ENCODE results near the gene SERTAD4. TPM values are rescaled to one million over a fixed set of nuclear protein-coding genes. Genes with fewer than 3 reads are reported as not detected.

The SERTAD4 gene
- total RNA-seq, 1 donor from 2014 or later = 1.5 TPM

DNA sequence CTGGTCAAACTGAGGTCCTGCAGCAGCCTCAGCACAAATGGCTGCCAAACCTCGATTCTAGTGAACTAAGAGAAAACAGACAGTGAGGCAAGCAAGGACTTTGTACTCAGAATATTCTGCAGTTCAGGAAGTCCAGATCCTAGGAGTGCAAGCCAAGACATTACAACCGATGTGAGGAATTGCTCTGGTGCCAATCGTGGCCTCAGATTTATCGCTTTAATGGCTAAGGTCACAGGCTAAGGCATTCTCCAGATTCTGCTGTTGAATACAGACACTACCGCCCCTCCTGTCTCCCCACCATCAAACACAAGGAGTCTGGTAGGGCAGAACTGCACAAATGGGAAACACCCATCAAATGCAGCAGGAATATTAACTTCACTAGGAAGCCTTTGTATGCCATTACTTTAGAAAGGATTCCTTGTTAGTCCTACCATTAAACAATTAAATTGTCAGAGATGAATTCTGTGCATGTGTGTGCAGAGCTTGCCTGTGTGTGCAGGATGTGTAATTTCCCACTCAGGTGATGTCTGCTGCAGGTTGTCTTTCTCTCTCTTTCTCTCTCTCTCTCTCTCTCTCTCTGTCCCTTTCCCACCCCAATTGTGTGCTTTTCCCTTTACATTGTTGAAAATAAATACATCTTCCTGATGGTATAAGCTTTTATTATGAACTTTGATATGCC is 9.2 kb upstream of the SERTAD4 start:
- Mint-ChIP-seq H3K36me3 (ENCODE audit: unreplicated experiment) (no peaks in the 10 kb centered on the region), H3K9me3 (ENCODE audit: unreplicated experiment) (no peaks in the 10 kb centered on the region), H3K4me1 (ENCODE audit: low read depth, unreplicated experiment) (no peaks in the 10 kb centered on the region), H3K4me3 (ENCODE audit: unreplicated experiment) (no peak overlapping the region), H3K27me3 (ENCODE audit: unreplicated experiment) (no peaks in the 10 kb centered on the region), H3K27ac (ENCODE audit: unreplicated experiment) (no peak overlapping the region)
- no peak for DNase-seq
- TF ChIP-seq, protein P1, sequence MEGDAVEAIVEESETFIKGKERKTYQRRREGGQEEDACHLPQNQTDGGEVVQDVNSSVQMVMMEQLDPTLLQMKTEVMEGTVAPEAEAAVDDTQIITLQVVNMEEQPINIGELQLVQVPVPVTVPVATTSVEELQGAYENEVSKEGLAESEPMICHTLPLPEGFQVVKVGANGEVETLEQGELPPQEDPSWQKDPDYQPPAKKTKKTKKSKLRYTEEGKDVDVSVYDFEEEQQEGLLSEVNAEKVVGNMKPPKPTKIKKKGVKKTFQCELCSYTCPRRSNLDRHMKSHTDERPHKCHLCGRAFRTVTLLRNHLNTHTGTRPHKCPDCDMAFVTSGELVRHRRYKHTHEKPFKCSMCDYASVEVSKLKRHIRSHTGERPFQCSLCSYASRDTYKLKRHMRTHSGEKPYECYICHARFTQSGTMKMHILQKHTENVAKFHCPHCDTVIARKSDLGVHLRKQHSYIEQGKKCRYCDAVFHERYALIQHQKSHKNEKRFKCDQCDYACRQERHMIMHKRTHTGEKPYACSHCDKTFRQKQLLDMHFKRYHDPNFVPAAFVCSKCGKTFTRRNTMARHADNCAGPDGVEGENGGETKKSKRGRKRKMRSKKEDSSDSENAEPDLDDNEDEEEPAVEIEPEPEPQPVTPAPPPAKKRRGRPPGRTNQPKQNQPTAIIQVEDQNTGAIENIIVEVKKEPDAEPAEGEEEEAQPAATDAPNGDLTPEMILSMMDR (IDR thresholded peaks at IDR 0.05; ENCODE audit: partially characterized antibody, unreplicated experiment) = no peak

DNA sequence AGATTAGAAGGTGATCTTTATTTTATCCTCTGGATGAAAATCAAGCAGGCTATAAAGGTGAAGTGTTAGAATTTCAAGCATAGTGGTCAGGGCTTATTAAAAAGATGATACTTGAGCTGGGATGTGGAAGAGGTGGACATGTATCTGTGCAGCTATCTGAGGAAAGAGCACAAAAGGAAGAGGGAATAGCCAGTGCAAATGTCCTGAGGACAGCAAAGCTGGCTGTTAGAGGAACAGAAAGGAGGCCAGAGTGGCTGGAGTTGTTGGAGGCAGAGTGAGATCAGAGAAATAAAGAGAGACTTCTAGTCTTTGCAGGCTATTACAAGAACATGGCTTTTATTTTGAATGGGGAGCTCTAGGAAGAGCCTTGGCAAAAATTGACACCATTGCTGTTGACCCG is 4.4 kb upstream of the SERTAD4 start:
- Mint-ChIP-seq H3K36me3 (ENCODE audit: unreplicated experiment) (no peaks in the 10 kb centered on the region), H3K27me3 (ENCODE audit: unreplicated experiment) (peaks cover 3% of the 10 kb centered on the region), H3K4me1 (ENCODE audit: low read depth, unreplicated experiment) (peaks cover 4% of the 10 kb centered on the region), H3K27ac (ENCODE audit: unreplicated experiment) (no peak overlapping the region), H3K9me3 (ENCODE audit: unreplicated experiment) (peaks cover 2% of the 10 kb centered on the region), H3K4me3 (ENCODE audit: unreplicated experiment) (no peak overlapping the region)
- no peak for DNase-seq
- TF ChIP-seq, protein P1 (IDR thresholded peaks at IDR 0.05; ENCODE audit: partially characterized antibody, unreplicated experiment) = no peak

DNA sequence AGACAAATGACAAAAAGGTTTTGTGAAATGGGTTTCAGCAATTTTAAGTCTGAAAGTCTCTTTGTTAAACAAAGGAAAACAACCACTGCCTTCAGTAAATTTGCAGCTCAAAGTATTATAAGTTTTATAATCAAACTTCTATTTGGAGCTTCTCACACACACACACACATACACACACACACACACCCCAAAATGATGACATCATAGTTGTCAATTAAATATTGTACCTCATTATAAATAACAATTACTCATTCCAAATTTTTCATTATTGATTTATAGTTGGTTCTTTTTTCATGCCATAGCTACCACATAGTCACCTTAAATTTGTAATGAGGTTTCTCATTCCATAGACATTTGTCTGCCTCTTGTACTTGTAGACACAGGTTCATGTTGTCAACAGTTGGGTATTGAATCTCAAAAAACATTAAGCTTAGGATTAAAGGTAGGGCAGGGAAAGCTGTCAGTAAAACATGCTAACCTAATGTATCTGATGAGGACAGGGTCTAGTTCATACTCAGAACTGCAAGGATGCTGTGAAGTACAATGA is 2.4 kb upstream of the SERTAD4 start:
- no peak for DNase-seq
- Mint-ChIP-seq H3K9me3 (ENCODE audit: unreplicated experiment) (peaks cover 2% of the 10 kb centered on the region), H3K36me3 (ENCODE audit: unreplicated experiment) (no peaks in the 10 kb centered on the region), H3K27me3 (ENCODE audit: unreplicated experiment) (peaks cover 3% of the 10 kb centered on the region), H3K4me3 (ENCODE audit: unreplicated experiment) (no peak overlapping the region), H3K27ac (ENCODE audit: unreplicated experiment) (no peak overlapping the region), H3K4me1 (ENCODE audit: low read depth, unreplicated experiment) (peaks cover 4% of the 10 kb centered on the region)
- TF ChIP-seq, protein P1 (IDR thresholded peaks at IDR 0.05; ENCODE audit: partially characterized antibody, unreplicated experiment) = no peak

DNA sequence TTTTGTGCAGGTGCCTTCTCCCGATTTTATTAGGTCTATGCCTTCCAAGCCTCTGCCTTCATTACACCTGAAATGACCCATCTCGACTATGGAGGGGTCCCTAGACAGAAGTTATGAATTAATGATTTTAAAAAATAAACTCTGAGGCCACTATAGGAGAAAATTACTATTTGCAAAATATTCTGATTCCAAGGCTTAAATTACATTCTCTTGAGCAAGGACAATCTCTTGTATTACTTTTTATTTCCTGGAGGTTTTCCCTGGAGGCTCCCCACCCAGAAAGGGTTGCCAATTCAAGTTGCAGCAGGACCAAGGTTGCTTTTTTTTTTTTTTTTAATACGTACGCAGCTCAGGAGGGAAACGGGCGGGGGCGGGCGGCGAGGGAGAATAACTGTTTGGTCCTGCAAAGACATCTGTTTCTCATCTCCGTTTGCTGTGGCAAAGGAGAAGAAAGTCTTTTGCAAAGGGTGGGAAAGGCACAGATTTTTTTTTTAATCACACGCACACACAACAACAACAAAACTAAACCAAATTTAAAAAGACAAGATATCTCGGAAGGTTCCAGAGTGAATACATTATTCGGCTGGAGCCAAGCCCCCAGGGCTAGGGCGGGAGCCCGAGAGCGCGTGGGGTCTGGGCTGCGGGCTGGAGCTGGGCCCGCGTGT is 618 bp upstream of the SERTAD4 start:
- Mint-ChIP-seq H3K36me3 (ENCODE audit: unreplicated experiment) (no peaks in the 10 kb centered on the region), H3K27ac (ENCODE audit: unreplicated experiment) (no peak overlapping the region), H3K4me3 (ENCODE audit: unreplicated experiment) (peak overlapping the region; percentile 91), H3K9me3 (ENCODE audit: unreplicated experiment) (peaks cover 2% of the 10 kb centered on the region), H3K27me3 (ENCODE audit: unreplicated experiment) (peaks cover 3% of the 10 kb centered on the region), H3K4me1 (ENCODE audit: low read depth, unreplicated experiment) (peaks cover 9% of the 10 kb centered on the region)
- TF ChIP-seq, protein P1 (IDR thresholded peaks at IDR 0.05; ENCODE audit: partially characterized antibody, unreplicated experiment) = no peak
- DNase-seq = no peak

DNA sequence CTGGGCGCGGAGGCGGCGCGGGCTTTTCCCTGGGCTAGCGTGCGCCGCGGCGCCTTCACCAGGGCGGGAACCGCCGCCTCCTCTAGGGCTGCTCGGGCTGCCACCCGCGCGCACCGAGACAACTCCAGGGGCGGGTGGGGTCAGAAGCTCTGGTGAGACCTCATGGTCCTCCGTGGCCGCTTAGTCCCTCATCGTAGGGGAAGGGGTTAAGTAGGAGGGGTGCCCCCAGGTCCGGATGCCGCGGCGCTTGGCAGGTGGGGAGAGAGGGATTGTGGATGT is 559 bp downstream of the SERTAD4 start:
- Mint-ChIP-seq H3K27me3 (ENCODE audit: unreplicated experiment) (peaks cover 7% of the 10 kb centered on the region), H3K36me3 (ENCODE audit: unreplicated experiment) (no peaks in the 10 kb centered on the region), H3K4me3 (ENCODE audit: unreplicated experiment) (peak overlapping the region; percentile 76), H3K27ac (ENCODE audit: unreplicated experiment) (no peak overlapping the region), H3K4me1 (ENCODE audit: low read depth, unreplicated experiment) (peaks cover 19% of the 10 kb centered on the region), H3K9me3 (ENCODE audit: unreplicated experiment) (peaks cover 2% of the 10 kb centered on the region)
- TF ChIP-seq, protein P1 (IDR thresholded peaks at IDR 0.05; ENCODE audit: partially characterized antibody, unreplicated experiment) = no peak
- peak; percentile 54 for DNase-seq
